ENCODE data around the gene PRAMEF17. TPM values are rescaled to one million over a fixed set of nuclear protein-coding genes. Genes with fewer than 3 reads are reported as not detected.
"Not testable (repeated sequence)": the region's sequence is repeated elsewhere in the genome, so short reads cannot be mapped to it uniquely, and the experiment has no call there.

The PRAMEF17 gene
- total and polyA plus RNA-seq, 2 donors (not counting 3 experiments of a cell fraction or from before 2014, with no cell fraction given): not detected

GRCh38 chr1:13366536-13366935 is 22.9 kb upstream of the PRAMEF17 start:
- FAIRE-seq; DNase-seq (ENCODE audit: low read depth, low spot score); H2AFZ ChIP-seq (ENCODE audit: low read depth, low read length); H3K27me3 ChIP-seq (ENCODE audit: control insufficient read depth in 2 of 2, insufficient read depth in 2 of 2, low read length in 2 of 2); CTCF ChIA-PET; BruUV-seq (replicated peaks); dilution Hi-C loops (cut with MboI; ENCODE audit: extremely low pct_ligation_motif_present, low sequenced_read_pairs); H3K9me3 ChIP-seq (replicated peaks; ENCODE audit: control insufficient read depth, insufficient read depth, low read length); POLR2A ChIA-PET; H4K20me1 ChIP-seq (replicated peaks; ENCODE audit: control insufficient read depth, extremely low read depth, insufficient read depth, low read length); H3K9me1 ChIP-seq (replicated peaks; ENCODE audit: control insufficient read depth, extremely low read depth, insufficient read depth, low read length); H3K4me1 ChIP-seq (ENCODE audit: control insufficient read depth, extremely low read depth, insufficient read depth, low read length); H3K9ac ChIP-seq (replicated peaks; ENCODE audit: extremely low read depth, insufficient read depth, low read length); H3K79me2 ChIP-seq (ENCODE audit: control insufficient read depth, insufficient read depth, low read length); H3K4me2 ChIP-seq (ENCODE audit: insufficient read depth, low read length); intact Hi-C loops (cut with micrococcal nuclease); H3K4me3 ChIP-seq (replicated peaks in 1 of 3; ENCODE audit: insufficient read depth in 1 of 3, low read depth in 1 of 3, low read length in 3 of 3); H3K27ac ChIP-seq (ENCODE audit: insufficient read depth, low read depth, low read length); H3K36me3 ChIP-seq (ENCODE audit: control insufficient read depth in 2 of 2, extremely low read depth in 1 of 2, insufficient read depth in 2 of 2, low read length in 2 of 2): not testable (repeated sequence)

- H3K9ac ChIP-seq (replicated peaks; ENCODE audit: extremely low read depth, insufficient read depth, low read length); H3K4me3 ChIP-seq (replicated peaks in 1 of 3; ENCODE audit: insufficient read depth in 1 of 3, low read depth in 1 of 3, low read length in 3 of 3); H3K27ac ChIP-seq (ENCODE audit: insufficient read depth, low read depth, low read length); H3K9me3 ChIP-seq (replicated peaks; ENCODE audit: control insufficient read depth, insufficient read depth, low read length); DNase-seq (ENCODE audit: low read depth, low spot score); H3K27me3 ChIP-seq (ENCODE audit: control insufficient read depth in 2 of 2, insufficient read depth in 2 of 2, low read length in 2 of 2); FAIRE-seq; CTCF ChIA-PET; H3K4me1 ChIP-seq (ENCODE audit: control insufficient read depth, extremely low read depth, insufficient read depth, low read length); H3K4me2 ChIP-seq (ENCODE audit: insufficient read depth, low read length); POLR2A ChIA-PET; H4K20me1 ChIP-seq (replicated peaks; ENCODE audit: control insufficient read depth, extremely low read depth, insufficient read depth, low read length); intact Hi-C loops (cut with micrococcal nuclease); H2AFZ ChIP-seq (ENCODE audit: low read depth, low read length); H3K79me2 ChIP-seq (ENCODE audit: control insufficient read depth, insufficient read depth, low read length); H3K36me3 ChIP-seq (ENCODE audit: control insufficient read depth in 2 of 2, extremely low read depth in 1 of 2, insufficient read depth in 2 of 2, low read length in 2 of 2); dilution Hi-C loops (cut with MboI; ENCODE audit: extremely low pct_ligation_motif_present, low sequenced_read_pairs); BruUV-seq (replicated peaks); H3K9me1 ChIP-seq (replicated peaks; ENCODE audit: control insufficient read depth, extremely low read depth, insufficient read depth, low read length): not testable (repeated sequence)
Observed at GRCh38 chr1:13368544-13368943, 20.9 kb upstream of the PRAMEF17 start.

GRCh38 chr1:13378983-13379382 is 10.4 kb upstream of the PRAMEF17 start:
- H3K79me2 ChIP-seq (ENCODE audit: control insufficient read depth, insufficient read depth, low read length); H3K4me2 ChIP-seq (ENCODE audit: insufficient read depth, low read length); H2AFZ ChIP-seq (ENCODE audit: low read depth, low read length); POLR2A ChIA-PET; intact Hi-C loops (cut with micrococcal nuclease); H3K4me1 ChIP-seq (ENCODE audit: control insufficient read depth, extremely low read depth, insufficient read depth, low read length); H3K27me3 ChIP-seq (ENCODE audit: control insufficient read depth in 2 of 2, insufficient read depth in 2 of 2, low read length in 2 of 2); FAIRE-seq; H3K27ac ChIP-seq (ENCODE audit: insufficient read depth, low read depth, low read length); H3K36me3 ChIP-seq (ENCODE audit: control insufficient read depth in 2 of 2, extremely low read depth in 1 of 2, insufficient read depth in 2 of 2, low read length in 2 of 2); dilution Hi-C loops (cut with MboI; ENCODE audit: extremely low pct_ligation_motif_present, low sequenced_read_pairs); CTCF ChIA-PET; H3K9me3 ChIP-seq (replicated peaks; ENCODE audit: control insufficient read depth, insufficient read depth, low read length); H4K20me1 ChIP-seq (replicated peaks; ENCODE audit: control insufficient read depth, extremely low read depth, insufficient read depth, low read length); BruUV-seq (replicated peaks); H3K9ac ChIP-seq (replicated peaks; ENCODE audit: extremely low read depth, insufficient read depth, low read length); H3K9me1 ChIP-seq (replicated peaks; ENCODE audit: control insufficient read depth, extremely low read depth, insufficient read depth, low read length); H3K4me3 ChIP-seq (replicated peaks in 1 of 3; ENCODE audit: insufficient read depth in 1 of 3, low read depth in 1 of 3, low read length in 3 of 3); DNase-seq (ENCODE audit: low read depth, low spot score): not testable (repeated sequence)

- BruUV-seq (replicated peaks); H3K79me2 ChIP-seq (ENCODE audit: control insufficient read depth, insufficient read depth, low read length); H4K20me1 ChIP-seq (replicated peaks; ENCODE audit: control insufficient read depth, extremely low read depth, insufficient read depth, low read length); H3K27me3 ChIP-seq (ENCODE audit: control insufficient read depth in 2 of 2, insufficient read depth in 2 of 2, low read length in 2 of 2); intact Hi-C loops (cut with micrococcal nuclease); H3K9ac ChIP-seq (replicated peaks; ENCODE audit: extremely low read depth, insufficient read depth, low read length); H3K4me3 ChIP-seq (replicated peaks in 1 of 3; ENCODE audit: insufficient read depth in 1 of 3, low read depth in 1 of 3, low read length in 3 of 3); H3K36me3 ChIP-seq (ENCODE audit: control insufficient read depth in 2 of 2, extremely low read depth in 1 of 2, insufficient read depth in 2 of 2, low read length in 2 of 2); dilution Hi-C loops (cut with MboI; ENCODE audit: extremely low pct_ligation_motif_present, low sequenced_read_pairs); DNase-seq (ENCODE audit: low read depth, low spot score); FAIRE-seq; H2AFZ ChIP-seq (ENCODE audit: low read depth, low read length); POLR2A ChIA-PET; H3K4me2 ChIP-seq (ENCODE audit: insufficient read depth, low read length); H3K9me3 ChIP-seq (replicated peaks; ENCODE audit: control insufficient read depth, insufficient read depth, low read length); CTCF ChIA-PET; H3K27ac ChIP-seq (ENCODE audit: insufficient read depth, low read depth, low read length); H3K4me1 ChIP-seq (ENCODE audit: control insufficient read depth, extremely low read depth, insufficient read depth, low read length); H3K9me1 ChIP-seq (replicated peaks; ENCODE audit: control insufficient read depth, extremely low read depth, insufficient read depth, low read length): not testable (repeated sequence)
Observed at GRCh38 chr1:13380380-13380779, 9.1 kb upstream of the PRAMEF17 start.

All from endothelial cell of umbilical vein (primary cell).